ENCODE results near the gene RBM5.
A peak's percentile ranks its signal among the peaks of the same experiment; 100 is the strongest.

RBM5 gene

DNA sequence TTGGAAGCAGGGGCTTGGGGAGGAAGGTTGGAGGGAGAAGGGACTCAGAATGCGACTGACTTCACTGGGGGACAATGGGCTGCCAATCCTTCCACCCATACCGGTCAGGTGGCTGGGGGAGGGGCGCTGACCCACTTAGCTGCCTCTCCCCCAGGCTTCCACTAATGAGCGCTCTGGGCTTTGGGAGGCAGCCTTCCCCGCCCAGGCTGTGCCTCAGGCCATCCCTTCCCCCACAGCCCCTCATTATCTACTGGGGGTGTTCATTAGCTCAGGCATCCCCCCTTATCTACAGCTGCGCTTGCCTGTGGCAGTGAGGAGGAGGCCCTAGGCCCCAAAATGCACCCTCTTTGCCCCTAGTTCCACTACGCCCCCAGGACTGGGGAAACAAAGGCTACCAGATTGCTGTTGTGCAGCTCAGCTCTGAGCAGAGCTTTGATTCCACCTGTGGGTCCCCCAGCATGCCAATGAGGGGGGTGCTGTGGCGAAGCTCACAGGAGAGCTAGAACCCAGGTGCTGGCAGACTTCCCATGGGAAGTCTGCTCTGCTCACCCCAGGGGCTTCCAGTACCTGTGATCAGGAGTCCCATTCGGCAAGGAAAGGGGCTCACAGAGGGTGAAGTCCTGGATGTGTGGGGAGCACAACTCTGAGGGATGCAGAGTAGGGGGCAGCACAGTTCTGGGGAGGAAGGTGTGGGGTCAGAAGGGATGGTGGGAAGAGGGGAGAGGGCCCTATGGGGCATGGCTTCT lies 37.0 kb downstream of the RBM5 start:
- no peak for TF ChIP-seq ZFX (IDR thresholded peaks at IDR 0.05)
- TF ChIP-seq, protein P1, sequence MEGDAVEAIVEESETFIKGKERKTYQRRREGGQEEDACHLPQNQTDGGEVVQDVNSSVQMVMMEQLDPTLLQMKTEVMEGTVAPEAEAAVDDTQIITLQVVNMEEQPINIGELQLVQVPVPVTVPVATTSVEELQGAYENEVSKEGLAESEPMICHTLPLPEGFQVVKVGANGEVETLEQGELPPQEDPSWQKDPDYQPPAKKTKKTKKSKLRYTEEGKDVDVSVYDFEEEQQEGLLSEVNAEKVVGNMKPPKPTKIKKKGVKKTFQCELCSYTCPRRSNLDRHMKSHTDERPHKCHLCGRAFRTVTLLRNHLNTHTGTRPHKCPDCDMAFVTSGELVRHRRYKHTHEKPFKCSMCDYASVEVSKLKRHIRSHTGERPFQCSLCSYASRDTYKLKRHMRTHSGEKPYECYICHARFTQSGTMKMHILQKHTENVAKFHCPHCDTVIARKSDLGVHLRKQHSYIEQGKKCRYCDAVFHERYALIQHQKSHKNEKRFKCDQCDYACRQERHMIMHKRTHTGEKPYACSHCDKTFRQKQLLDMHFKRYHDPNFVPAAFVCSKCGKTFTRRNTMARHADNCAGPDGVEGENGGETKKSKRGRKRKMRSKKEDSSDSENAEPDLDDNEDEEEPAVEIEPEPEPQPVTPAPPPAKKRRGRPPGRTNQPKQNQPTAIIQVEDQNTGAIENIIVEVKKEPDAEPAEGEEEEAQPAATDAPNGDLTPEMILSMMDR (conservative IDR thresholded peaks at IDR 0.05): no peak
- 0 out of 2 replicates have a peak overlapping the region, but pooled peaks have one; percentile 55 for H3K27ac ChIP-seq

DNA sequence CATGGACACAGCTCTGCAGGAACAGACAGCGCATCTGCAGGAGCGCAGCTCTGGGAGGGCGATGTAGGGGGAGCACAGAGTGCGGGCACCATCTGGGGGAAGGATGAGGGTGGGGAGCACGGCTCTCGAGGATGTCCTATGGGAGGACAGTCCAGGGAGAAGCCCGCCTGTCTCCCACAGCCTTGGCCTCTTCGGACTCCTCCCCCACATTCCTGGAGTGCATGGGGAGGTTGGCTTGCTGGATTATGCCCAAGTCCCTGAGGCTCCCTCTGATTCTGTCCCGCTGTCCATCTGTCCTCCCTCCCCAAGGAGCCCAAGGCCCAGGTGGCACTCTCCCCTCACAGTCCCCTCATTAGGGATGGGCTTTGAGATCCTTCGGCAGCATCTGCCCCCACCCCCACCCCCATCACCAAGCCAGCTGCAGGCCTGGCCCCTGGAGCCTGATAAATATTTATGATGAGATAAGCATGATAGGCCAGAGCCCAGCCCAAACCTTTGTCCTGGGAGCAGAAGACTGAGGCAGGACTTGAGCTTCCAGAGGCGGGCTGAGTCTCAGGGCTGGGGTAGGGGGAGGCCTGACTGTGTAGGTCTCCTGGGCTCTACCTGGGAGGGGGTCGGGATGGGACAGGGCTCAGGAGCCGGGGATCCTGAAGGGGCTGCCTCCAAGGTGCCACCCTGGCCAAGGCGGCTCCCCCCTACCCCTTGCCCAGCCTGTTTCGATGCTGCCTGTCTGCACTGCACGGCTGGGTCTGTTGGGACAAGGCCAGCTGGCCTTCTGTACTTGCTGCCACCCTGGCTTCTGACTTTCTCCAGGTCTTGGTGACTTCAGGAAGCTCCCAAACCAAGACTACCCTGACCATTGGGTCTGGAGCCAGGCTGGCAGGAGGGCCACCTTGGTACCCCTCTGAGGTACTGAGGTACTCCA lies 37.8 kb downstream of the RBM5 start:
- TF ChIP-seq, protein P1 (conservative IDR thresholded peaks at IDR 0.05): no peak
- TF ChIP-seq ZFX (IDR thresholded peaks at IDR 0.05): no peak

DNA sequence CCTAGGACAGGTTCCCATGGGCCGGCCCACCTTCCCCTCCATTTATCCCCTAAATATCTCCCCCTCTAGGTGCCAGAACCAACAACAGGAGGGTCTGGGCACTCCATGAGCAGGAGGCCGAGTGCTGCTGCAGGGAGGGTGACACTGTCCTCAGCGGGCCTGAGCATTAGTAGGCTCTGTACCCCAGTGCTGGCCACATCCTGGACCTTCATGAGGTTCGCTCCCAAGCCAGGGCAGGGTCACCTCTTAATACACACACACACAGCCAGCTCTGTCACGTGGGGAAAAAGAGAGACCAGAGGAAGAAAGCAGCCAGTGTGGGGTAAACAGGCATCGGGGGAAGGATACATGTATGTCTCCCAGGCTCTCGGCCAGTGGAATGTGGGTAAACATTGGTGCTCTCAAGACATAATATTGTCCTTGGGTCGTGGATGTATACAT lies 38.6 kb downstream of the RBM5 start:
- no peak for TF ChIP-seq ZFX (IDR thresholded peaks at IDR 0.05)
- TF ChIP-seq, protein P1 (conservative IDR thresholded peaks at IDR 0.05): no peak

More for the DNA sequence above, 37.8 kb downstream of the RBM5 start:
- H3K27ac ChIP-seq: peak overlapping the region; percentile 55

DNA sequence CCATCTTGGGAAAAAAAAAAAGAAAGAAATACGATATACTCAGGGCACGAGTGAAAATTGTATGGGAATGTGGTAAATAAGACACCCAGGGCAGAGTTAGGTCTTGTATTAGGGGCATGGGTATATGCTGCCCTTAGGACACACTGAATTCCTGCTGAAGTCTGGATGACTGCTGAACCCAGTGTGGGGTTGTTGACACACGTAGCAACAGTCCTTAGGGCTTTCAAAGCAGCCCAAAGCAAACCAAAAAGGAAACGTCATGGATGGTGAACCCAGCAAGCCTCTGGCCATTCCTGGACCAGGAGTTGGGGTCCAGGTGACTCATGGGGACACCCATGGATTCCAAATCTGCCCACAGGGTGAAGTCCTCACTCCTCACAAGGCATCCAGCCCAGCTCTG lies 39.3 kb downstream of the RBM5 start:
- H3K27ac ChIP-seq: peak overlapping the region; percentile 55; the same call in 1 of the 2 replicates
- TF ChIP-seq, protein P1 (conservative IDR thresholded peaks at IDR 0.05): no peak
- no peak for TF ChIP-seq ZFX (IDR thresholded peaks at IDR 0.05)

More for the DNA sequence above, 38.6 kb downstream of the RBM5 start:
- peak overlapping the region; percentile 55 for H3K27ac ChIP-seq

DNA sequence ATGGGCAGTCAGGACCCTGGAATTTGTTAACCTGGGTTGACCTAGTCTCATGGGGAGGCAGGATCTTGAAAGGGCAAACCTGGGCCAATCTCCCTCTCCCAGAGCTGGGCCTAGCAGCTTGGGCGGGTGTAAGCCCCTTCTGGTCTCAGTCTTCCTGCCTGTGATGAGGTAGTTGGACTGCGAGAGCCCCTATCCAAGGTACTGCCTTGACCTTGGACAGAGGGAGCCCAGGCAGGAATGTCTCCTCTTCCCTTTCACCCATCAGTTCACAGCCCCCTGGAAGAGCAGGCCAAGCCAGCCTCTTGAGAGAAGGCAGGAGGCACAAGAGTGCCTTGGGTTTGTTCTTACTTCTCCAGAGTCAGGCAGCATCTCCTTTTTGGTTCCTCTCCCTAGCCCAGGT lies 41.7 kb downstream of the RBM5 start:
- TF ChIP-seq, protein P1 (conservative IDR thresholded peaks at IDR 0.05): no peak
- no peak for TF ChIP-seq ZFX (IDR thresholded peaks at IDR 0.05)
- H3K27ac ChIP-seq: no peak overlapping the region

DNA sequence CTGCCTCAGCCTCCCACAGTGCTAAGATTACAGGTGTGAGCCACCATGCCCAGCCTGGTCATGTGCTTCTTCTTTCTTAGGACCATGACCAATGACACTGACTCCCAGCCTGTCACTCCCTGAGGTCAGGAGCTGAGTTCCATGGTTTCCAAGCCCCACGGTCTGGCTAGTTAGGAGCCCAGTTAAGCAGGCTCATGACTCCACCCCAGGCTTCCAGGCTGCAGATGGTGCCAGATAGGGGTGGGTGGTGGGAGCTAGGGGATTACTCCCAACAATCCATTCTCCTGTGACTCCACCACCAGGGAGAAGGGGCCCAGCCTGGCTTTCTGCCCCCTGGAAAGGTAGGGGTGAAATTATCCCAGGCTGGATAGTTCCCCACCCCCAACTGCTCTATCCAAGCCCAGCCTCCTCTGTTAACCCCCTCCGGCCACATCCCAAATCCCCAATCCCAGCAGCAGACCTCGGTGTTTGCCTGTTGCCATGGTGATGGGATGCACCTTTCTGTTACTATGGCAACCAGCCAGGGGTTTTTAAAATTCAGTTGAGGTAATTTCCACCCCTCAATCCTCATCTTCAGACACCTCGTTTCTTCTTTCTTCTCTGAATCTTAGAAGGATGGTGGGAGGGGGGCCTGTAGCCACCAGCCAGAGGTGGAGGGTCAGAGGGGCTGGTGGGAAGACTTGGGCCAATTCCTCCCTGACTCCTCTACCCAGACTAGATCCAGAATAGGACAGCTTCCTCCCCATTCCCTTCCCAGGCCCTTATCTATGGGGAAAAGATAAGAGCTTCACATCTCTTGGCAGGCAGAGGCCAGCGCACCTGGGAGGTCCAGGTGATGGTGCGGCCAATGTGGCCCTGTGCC lies 43.9 kb downstream of the RBM5 start:
- H3K27ac ChIP-seq: no peak overlapping the region
- TF ChIP-seq ZFX (IDR thresholded peaks at IDR 0.05): no peak
- TF ChIP-seq, protein P1 (conservative IDR thresholded peaks at IDR 0.05): no peak

Measured in C4-2B (cell line).